Caki2 (cell line): ENCODE measurements around the gene WASF2. TPM values are rescaled to one million over a fixed set of nuclear protein-coding genes. Genes with fewer than 3 reads are reported as not detected.

ENCODE experiments used
- DNase-seq: peaks from one replicate; pipeline ENCODE4 v3.0.0-alpha.2; 2015; ENCODE audit warnings: low read depth
- in situ Hi-C: cut with HindIII; loops from 2 replicates; pipeline ENCODE4 v1.10.0; 2016; ENCODE audit warnings: low sequenced_read_pairs, low pct_unique_long_range_greater_than_20kb, mixed read lengths
- total RNA-seq: library from RNA; depleted of rRNA; stranded (reverse); fragments of >200 nt; shearing (Covaris generic); gene quantifications from 2 replicates; pipeline ENCODE4 v1.2.3, GENCODE V29; 2014; ENCODE audit warnings: low replicate concordance

Gene WASF2
- total RNA-seq, 1 experiment from 2014 or later, result 17.3 TPM

- no peak for DNase-seq
- in situ Hi-C loops, result no loop called here
Observed at GRCh38 chr1:27522432-27523336, 32.7 kb upstream of the WASF2 start.

GRCh38 chr1:27521861-27522431 is 32.0 kb upstream of the WASF2 start:
- in situ Hi-C loops, result no loop called here

GRCh38 chr1:27521336-27521831 is 31.4 kb upstream of the WASF2 start:
- in situ Hi-C loops, result no loop called here
- DNase-seq, result no peak

More at GRCh38 chr1:27521861-27522431, 32.0 kb upstream of the WASF2 start:
- DNase-seq, result no peak

GRCh38 chr1:27520651-27521050 is 30.7 kb upstream of the WASF2 start:
- no peak for DNase-seq
- in situ Hi-C loops, result no loop called here

GRCh38 chr1:27519331-27520258 is 29.6 kb upstream of the WASF2 start:
- in situ Hi-C loops, result no loop called here
- DNase-seq, result peak; percentile 45

- DNase-seq, result no peak
- in situ Hi-C loops, result no loop called here
Observed at GRCh38 chr1:27518808-27519207, 28.8 kb upstream of the WASF2 start.

GRCh38 chr1:27517907-27518718 is 28.1 kb upstream of the WASF2 start:
- in situ Hi-C loops, result no loop called here
- peak; percentile 53 for DNase-seq

GRCh38 chr1:27517301-27517700 is 27.3 kb upstream of the WASF2 start:
- in situ Hi-C loops, result no loop called here
- no peak for DNase-seq

GRCh38 chr1:27515626-27516025 is 25.7 kb upstream of the WASF2 start:
- in situ Hi-C loops, result no loop called here
- DNase-seq, result no peak

GRCh38 chr1:27513958-27514357 is 24.0 kb upstream of the WASF2 start:
- no peak for DNase-seq
- in situ Hi-C loops, result no loop called here

- in situ Hi-C loops, result no loop called here
Observed at GRCh38 chr1:27513528-27513927, 23.6 kb upstream of the WASF2 start.

GRCh38 chr1:27509127-27510080 is 19.4 kb upstream of the WASF2 start:
- DNase-seq, result no peak
- in situ Hi-C loops, result no loop called here

More at GRCh38 chr1:27513528-27513927, 23.6 kb upstream of the WASF2 start:
- no peak for DNase-seq

- in situ Hi-C loops, result no loop called here
- no peak for DNase-seq
Observed at GRCh38 chr1:27507960-27508665, 18.1 kb upstream of the WASF2 start.

GRCh38 chr1:27506703-27507102 is 16.7 kb upstream of the WASF2 start:
- in situ Hi-C loops, result no loop called here
- no peak for DNase-seq

GRCh38 chr1:27505420-27505680 is 15.4 kb upstream of the WASF2 start:
- in situ Hi-C loops, result no loop called here
- no peak for DNase-seq

GRCh38 chr1:27504588-27505419 is 14.8 kb upstream of the WASF2 start:
- DNase-seq, result no peak
- in situ Hi-C loops, result no loop called here
